ENCODE data around the gene GALNT16.
"Not testable (repeated sequence)": the region's sequence is repeated elsewhere in the genome, so short reads cannot be mapped to it uniquely, and the experiment has no call there.

GALNT16 gene

DNA sequence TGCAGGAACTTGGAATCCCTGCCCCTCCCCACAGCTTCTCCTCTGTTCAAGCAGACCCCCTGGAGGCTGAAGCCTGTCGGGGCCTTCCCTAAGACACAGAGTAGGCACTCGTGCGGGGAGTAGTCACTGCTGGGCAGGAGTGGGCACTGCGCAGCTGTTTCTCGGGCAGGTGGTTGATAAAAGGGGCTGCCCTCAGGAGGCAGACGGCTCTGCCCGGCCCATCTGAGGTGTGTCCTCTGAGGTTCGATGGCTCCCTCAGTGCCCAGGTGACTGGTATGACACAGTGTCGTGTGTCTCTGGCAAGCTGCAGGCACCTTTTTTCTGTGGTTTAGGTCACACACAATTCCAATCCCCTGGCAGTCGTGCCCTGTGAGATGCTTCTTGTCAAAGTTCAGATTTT lies 10.1 kb downstream of the GALNT16 start:
- Histone ChIP-seq H3K27me3 (replicated peaks in 2 of 5; ENCODE audit: control insufficient read depth in 4 of 5, insufficient read depth in 5 of 5, low read length in 4 of 5) (peaks cover 0 to 24% (median 5%) of the 10 kb centered on the region in 5 experiments), H3K9me3 (ENCODE audit: control extremely low read depth in 1 of 5, control insufficient read depth in 4 of 5, insufficient read depth in 2 of 5, low read depth in 1 of 5, low read length in 4 of 5) (no peaks in the 10 kb centered on the region), H3K4me3 (ENCODE audit: control insufficient read depth in 1 of 7, extremely low read depth in 1 of 7, insufficient read depth in 4 of 7, low read depth in 2 of 7, low read length in 6 of 7) (no peak overlapping the region), H3K27ac (ENCODE audit: insufficient read depth in 1 of 2, low read depth in 1 of 2, low read length in 2 of 2, poor library complexity in 1 of 2, severe bottlenecking in 2 of 2) (no peak overlapping the region), H3K36me3 (ENCODE audit: control insufficient read depth in 4 of 4, insufficient read depth in 4 of 4, low read length in 3 of 4) (no peaks in the 10 kb centered on the region), H3K4me1 (ENCODE audit: control extremely low read depth in 1 of 4, control insufficient read depth in 4 of 4, insufficient read depth in 4 of 4, low read length in 3 of 4) (no peaks in the 10 kb centered on the region)
- DNase-seq = no peak
- 90% methylated on average over 10 of the region's 10 CpGs for WGBS (ENCODE audit: insufficient coverage)
- ChIA-PET POLR2A (no interaction called here), CTCF (no interaction called here)

DNA sequence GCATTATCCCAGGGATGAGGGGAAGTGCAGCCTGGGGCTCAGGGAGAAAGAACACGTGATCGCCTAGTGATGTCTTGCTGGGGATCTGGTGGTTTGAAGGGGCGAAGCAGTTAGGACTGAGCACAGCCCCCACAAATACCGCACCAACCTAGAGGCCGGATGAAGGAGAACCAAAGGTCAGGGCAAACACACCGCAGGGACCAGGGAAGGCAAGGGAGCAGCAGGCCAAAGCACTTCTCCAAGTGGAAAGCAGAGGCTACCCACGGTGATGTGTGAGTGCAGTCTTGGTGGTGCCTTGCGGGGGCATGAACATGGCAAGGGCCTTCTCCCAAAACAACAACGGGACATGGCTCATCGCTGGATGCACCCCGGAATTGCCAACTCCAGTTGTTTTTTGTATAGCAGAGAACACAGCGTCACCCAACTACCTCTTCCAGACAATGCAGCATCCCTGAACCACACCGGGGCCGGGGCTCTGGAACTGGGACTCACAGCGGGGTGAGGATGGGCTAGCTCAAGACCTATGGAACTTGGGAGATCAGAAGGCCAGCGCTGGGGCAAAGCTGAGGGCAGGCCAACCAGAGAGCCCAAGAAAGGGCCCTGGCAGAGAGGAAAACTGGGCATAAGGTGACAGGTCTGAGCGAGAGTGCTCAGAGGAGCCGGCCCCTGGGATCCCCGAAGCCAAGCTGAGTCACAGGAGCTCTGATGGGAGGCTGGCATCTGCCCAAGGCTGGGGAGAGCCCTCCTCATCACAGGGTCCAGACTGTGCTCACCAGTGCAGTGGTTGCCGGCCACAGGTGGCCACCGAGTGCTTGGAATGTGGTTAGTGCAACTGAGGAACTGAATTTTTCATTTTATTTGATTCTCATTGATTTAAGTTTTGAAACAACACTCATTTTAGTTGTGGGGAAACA lies 11.1 kb downstream of the GALNT16 start:
- peaks cover 0 to 16% (median 4%) of the 10 kb centered on the region in 5 experiments for H3K27me3 ChIP-seq (replicated peaks in 2 of 5; ENCODE audit: control insufficient read depth in 4 of 5, insufficient read depth in 5 of 5, low read length in 4 of 5)
- CTCF ChIA-PET = no interaction called here
- H3K27ac ChIP-seq (ENCODE audit: insufficient read depth in 1 of 2, low read depth in 1 of 2, low read length in 2 of 2, poor library complexity in 1 of 2, severe bottlenecking in 2 of 2) = no peak overlapping the region
- no peaks in the 10 kb centered on the region for H3K9me3 ChIP-seq (ENCODE audit: control extremely low read depth in 1 of 5, control insufficient read depth in 4 of 5, insufficient read depth in 2 of 5, low read depth in 1 of 5, low read length in 4 of 5)
- no peak overlapping the region for H3K4me3 ChIP-seq (ENCODE audit: control insufficient read depth in 1 of 7, extremely low read depth in 1 of 7, insufficient read depth in 4 of 7, low read depth in 2 of 7, low read length in 6 of 7)
- WGBS (ENCODE audit: insufficient coverage) = 92% methylated on average over 19 of the region's 21 CpGs
- no peaks in the 10 kb centered on the region for H3K36me3 ChIP-seq (ENCODE audit: control insufficient read depth in 4 of 4, insufficient read depth in 4 of 4, low read length in 3 of 4)
- no peak for DNase-seq
- POLR2A ChIA-PET = no interaction called here
- no peaks in the 10 kb centered on the region for H3K4me1 ChIP-seq (ENCODE audit: control extremely low read depth in 1 of 4, control insufficient read depth in 4 of 4, insufficient read depth in 4 of 4, low read length in 3 of 4)

DNA sequence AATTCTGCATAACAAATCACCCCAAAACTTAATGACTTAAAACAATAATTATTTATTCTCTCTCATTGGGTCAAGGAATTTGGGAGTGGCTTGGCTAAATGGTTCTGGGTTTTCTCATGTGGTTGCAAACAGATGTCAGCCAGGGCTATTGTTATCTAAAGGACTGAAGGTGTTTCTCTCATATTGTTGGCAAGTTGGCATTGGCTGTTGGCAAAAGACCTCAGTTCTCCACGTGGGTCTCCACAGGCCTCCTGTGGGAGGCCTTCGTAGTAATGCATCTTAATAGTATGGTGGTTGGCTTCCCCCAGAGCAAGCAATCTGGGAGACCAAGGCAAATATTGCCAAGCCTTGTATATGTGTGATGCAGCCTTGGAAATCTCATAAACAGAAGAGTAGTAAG lies 14.4 kb downstream of the GALNT16 start:
- Histone ChIP-seq H3K4me3 (ENCODE audit: control insufficient read depth in 1 of 7, extremely low read depth in 1 of 7, insufficient read depth in 4 of 7, low read depth in 2 of 7, low read length in 6 of 7) (no peak overlapping the region), H3K9me3 (ENCODE audit: control extremely low read depth in 1 of 5, control insufficient read depth in 4 of 5, insufficient read depth in 2 of 5, low read depth in 1 of 5, low read length in 4 of 5) (no peaks in the 10 kb centered on the region), H3K36me3 (ENCODE audit: control insufficient read depth in 4 of 4, insufficient read depth in 4 of 4, low read length in 3 of 4) (no peaks in the 10 kb centered on the region), H3K27me3 (replicated peaks in 2 of 5; ENCODE audit: control insufficient read depth in 4 of 5, insufficient read depth in 5 of 5, low read length in 4 of 5) (peaks cover 0 to 11% (median 4%) of the 10 kb centered on the region in 5 experiments), H3K27ac (ENCODE audit: insufficient read depth in 1 of 2, low read depth in 1 of 2, low read length in 2 of 2, poor library complexity in 1 of 2, severe bottlenecking in 2 of 2) (no peak overlapping the region), H3K4me1 (ENCODE audit: control extremely low read depth in 1 of 4, control insufficient read depth in 4 of 4, insufficient read depth in 4 of 4, low read length in 3 of 4) (no peaks in the 10 kb centered on the region)
- POLR2A ChIA-PET = no interaction called here
- WGBS (ENCODE audit: insufficient coverage) = 67% methylated on average over 2 of the region's 2 CpGs
- DNase-seq = no peak
- CTCF ChIA-PET = interaction anchor here (1.2 kb wide), 1 partner anchor 17 kb away, joined by 3 read pairs; no protein-coding TSS in a partner anchor

DNA sequence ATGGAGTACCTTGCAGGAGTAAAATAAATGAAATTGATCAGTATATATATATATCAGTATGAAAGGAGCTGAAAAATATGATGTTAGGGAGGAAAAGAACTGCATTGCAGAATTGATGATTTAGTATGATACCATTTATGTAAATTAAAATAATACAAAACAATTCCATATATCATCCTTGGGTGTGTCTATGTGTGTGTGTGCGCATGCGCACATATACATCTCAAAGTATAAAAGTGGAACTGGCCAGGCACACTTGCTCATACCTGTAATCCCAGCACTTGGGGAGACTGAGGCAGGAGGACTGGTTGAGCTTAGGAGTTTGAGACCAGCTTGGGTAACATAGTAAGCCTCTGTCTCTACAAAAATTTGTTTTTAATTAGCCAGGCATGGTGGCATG lies 15.4 kb downstream of the GALNT16 start:
- Histone ChIP-seq H3K27me3 (replicated peaks in 2 of 5; ENCODE audit: control insufficient read depth in 4 of 5, insufficient read depth in 5 of 5, low read length in 4 of 5) (peaks cover 0 to 9% (median 4%) of the 10 kb centered on the region in 5 experiments), H3K36me3 (ENCODE audit: control insufficient read depth in 4 of 4, insufficient read depth in 4 of 4, low read length in 3 of 4) (no peaks in the 10 kb centered on the region), H3K27ac (ENCODE audit: insufficient read depth in 1 of 2, low read depth in 1 of 2, low read length in 2 of 2, poor library complexity in 1 of 2, severe bottlenecking in 2 of 2) (no peak overlapping the region), H3K4me1 (ENCODE audit: control extremely low read depth in 1 of 4, control insufficient read depth in 4 of 4, insufficient read depth in 4 of 4, low read length in 3 of 4) (no peaks in the 10 kb centered on the region), H3K4me3 (ENCODE audit: control insufficient read depth in 1 of 7, extremely low read depth in 1 of 7, insufficient read depth in 4 of 7, low read depth in 2 of 7, low read length in 6 of 7) (no peak overlapping the region), H3K9me3 (ENCODE audit: control extremely low read depth in 1 of 5, control insufficient read depth in 4 of 5, insufficient read depth in 2 of 5, low read depth in 1 of 5, low read length in 4 of 5) (no peaks in the 10 kb centered on the region)
- DNase-seq = no peak
- CTCF ChIA-PET = interaction anchor here (0.7 to 0.9 kb wide), 2 partner anchors 12 to 200 kb away, joined by 3 read pairs; no protein-coding TSS in a partner anchor
- WGBS (ENCODE audit: insufficient coverage) = no CpG with 5 or more reads among the region's 2 CpGs
- POLR2A ChIA-PET = no interaction called here

DNA sequence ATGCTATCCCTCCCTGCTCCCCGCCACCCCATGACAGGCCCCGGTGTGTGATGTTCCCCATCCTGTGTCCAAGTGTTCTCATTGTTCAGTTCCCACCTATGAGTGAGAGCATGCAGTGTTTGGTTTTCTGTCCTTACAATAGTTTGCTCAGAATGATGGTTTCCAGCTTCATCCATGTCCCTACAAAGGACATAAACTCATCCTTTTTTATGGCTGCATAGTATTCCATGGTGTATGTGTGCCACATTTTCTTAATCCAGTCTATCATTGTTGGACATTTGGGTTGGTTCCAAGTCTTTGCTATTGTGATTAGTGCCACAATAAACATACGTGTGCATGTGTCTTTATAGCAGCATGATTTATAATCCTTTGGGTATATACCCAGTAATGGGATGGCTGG lies 17.4 kb downstream of the GALNT16 start:
- DNase-seq; CTCF ChIA-PET; H3K4me3 ChIP-seq (ENCODE audit: control insufficient read depth in 1 of 7, extremely low read depth in 1 of 7, insufficient read depth in 4 of 7, low read depth in 2 of 7, low read length in 6 of 7); H3K9me3 ChIP-seq (ENCODE audit: control extremely low read depth in 1 of 5, control insufficient read depth in 4 of 5, insufficient read depth in 2 of 5, low read depth in 1 of 5, low read length in 4 of 5); H3K36me3 ChIP-seq (ENCODE audit: control insufficient read depth in 4 of 4, insufficient read depth in 4 of 4, low read length in 3 of 4); H3K27me3 ChIP-seq (replicated peaks in 2 of 5; ENCODE audit: control insufficient read depth in 4 of 5, insufficient read depth in 5 of 5, low read length in 4 of 5); H3K4me1 ChIP-seq (ENCODE audit: control extremely low read depth in 1 of 4, control insufficient read depth in 4 of 4, insufficient read depth in 4 of 4, low read length in 3 of 4); POLR2A ChIA-PET; H3K27ac ChIP-seq (ENCODE audit: insufficient read depth in 1 of 2, low read depth in 1 of 2, low read length in 2 of 2, poor library complexity in 1 of 2, severe bottlenecking in 2 of 2): not testable (repeated sequence)
- WGBS (ENCODE audit: insufficient coverage) = 100% methylated on average over 1 of the region's 3 CpGs

DNA sequence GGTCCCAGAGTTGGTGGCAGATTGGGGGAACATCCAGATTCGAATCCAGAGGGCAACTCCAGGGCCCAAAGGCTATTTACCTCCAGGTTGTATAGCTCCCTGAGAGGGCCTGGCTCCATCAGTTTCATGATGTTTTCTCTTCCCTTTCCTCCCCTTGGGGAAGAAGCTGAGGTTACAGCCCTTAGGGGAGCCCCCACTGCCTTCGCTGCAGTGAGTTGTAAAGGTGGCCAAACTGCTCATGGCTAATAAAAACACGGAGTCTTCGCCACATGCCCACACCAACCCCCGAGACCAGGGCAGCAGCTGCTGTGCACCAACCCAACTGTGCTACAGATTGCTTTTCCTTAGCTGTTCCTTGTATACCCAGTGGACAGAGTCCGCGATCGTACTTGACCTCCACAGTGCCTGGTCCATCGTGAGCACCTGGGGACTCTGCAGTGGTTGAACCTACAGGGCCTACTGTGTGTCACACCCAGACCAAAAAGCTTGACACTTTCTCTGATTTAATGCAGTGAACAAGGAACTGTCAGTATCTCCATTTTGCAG lies 20.9 kb downstream of the GALNT16 start:
- no peak for DNase-seq
- POLR2A ChIA-PET = no interaction called here
- Histone ChIP-seq H3K4me3 (ENCODE audit: control insufficient read depth in 1 of 7, extremely low read depth in 1 of 7, insufficient read depth in 4 of 7, low read depth in 2 of 7, low read length in 6 of 7) (no peak overlapping the region), H3K9me3 (ENCODE audit: control extremely low read depth in 1 of 5, control insufficient read depth in 4 of 5, insufficient read depth in 2 of 5, low read depth in 1 of 5, low read length in 4 of 5) (no peaks in the 10 kb centered on the region), H3K27ac (ENCODE audit: insufficient read depth in 1 of 2, low read depth in 1 of 2, low read length in 2 of 2, poor library complexity in 1 of 2, severe bottlenecking in 2 of 2) (no peak overlapping the region), H3K4me1 (ENCODE audit: control extremely low read depth in 1 of 4, control insufficient read depth in 4 of 4, insufficient read depth in 4 of 4, low read length in 3 of 4) (no peaks in the 10 kb centered on the region), H3K36me3 (ENCODE audit: control insufficient read depth in 4 of 4, insufficient read depth in 4 of 4, low read length in 3 of 4) (no peaks in the 10 kb centered on the region), H3K27me3 (replicated peaks in 2 of 5; ENCODE audit: control insufficient read depth in 4 of 5, insufficient read depth in 5 of 5, low read length in 4 of 5) (peaks cover 0 to 3% (median 0%) of the 10 kb centered on the region in 5 experiments)
- WGBS (ENCODE audit: insufficient coverage) = 100% methylated on average over 5 of the region's 9 CpGs
- CTCF ChIA-PET = interaction anchor here (0.8 kb wide), 1 partner anchor 8 kb away, joined by 3 read pairs; no protein-coding TSS in a partner anchor
